Suppressor macrophage treated with lipopolysaccharide for 1 hour (primary cell): Measurements from ENCODE around the gene FAM107B.

Experiments
- DNase-seq, 3 donors: peaks; one replicate each; pipeline ENCODE4 v3.0.0-alpha.2; 2020 to 2022

FAM107B gene

DNA sequence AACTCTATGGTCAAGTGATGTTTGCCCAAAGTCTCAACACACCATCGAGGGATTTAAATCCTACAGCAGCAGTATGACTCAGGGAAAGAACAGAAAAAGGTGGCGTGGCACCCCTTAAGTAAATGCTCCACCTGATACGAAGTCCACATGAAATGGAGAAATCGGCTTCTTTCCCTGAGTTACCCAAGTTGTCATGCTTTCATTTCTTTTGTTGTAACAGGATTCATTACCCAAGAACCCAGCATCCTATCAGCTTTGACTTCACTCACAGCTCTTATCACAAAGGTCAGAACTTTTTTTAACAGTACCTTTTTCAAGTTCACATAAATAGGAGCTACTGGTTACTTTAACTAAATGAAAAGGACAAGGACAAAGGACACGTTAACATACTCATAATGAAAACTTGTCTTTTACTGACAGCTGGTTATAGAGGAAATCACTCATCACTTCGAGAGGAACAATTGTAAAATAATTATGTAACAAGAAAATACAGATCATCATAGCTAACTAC, 224.2 kb downstream of the FAM107B start:
- DNase-seq = peak in 1 of 3 donors; percentile 34

DNA sequence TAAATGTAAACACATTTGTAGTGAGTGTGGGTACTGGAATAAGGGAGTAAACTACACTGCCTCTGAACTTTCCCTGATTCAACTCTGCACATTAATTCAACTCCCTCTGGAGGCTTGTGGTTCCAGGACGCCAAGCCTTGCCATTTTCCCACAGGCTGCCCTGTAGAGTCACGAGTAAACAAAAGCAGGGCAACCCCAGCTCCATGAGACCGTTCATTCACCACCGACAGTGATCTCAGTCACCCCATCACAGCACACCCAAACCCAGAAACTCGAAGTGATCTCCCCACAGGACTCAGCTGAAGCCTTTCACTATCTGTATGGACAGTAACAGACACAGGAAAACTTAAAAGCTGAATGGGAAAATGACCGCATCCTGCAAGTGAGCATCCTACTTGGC, 225.2 kb downstream of the FAM107B start:
- DNase-seq = no peak

DNA sequence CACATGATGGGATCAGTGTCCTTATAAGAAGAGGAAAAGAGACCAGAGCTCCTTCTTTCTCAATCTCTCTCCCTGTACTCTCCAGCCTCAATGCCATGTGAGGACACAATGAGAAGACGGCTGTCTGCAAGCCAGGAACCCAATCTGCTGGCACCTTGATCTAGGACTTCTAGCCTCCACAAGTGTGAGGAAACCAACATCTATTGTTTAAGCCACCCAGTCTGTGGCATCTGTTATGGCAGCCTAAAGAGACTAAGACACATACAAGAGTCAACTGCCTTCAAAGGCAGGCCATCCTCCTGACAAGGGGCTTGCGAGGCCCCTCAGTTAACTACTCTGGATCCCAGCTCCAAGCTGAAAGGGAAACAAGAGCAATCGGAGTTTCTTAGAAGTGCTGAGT, 225.7 kb downstream of the FAM107B start:
- DNase-seq = no peak

DNA sequence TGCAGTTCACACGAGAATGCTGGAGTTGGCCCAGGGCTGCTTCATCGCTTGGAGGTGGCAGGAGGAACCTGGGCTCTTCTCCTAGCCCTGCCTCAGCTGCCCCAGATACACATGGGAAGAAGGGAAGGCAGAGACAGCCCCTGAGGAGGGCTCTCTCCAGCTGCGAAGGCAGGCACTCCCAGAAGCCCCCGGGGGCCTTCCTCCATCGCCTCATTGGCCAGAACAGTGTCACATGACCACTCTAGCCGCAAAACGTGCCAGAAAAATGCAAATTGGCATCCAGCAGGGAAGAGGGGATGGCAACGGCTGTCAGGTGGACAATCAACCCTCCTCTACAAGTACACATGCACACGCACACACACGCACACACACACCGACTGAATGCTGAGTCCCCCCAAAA, 226.2 kb downstream of the FAM107B start:
- DNase-seq = no peak

DNA sequence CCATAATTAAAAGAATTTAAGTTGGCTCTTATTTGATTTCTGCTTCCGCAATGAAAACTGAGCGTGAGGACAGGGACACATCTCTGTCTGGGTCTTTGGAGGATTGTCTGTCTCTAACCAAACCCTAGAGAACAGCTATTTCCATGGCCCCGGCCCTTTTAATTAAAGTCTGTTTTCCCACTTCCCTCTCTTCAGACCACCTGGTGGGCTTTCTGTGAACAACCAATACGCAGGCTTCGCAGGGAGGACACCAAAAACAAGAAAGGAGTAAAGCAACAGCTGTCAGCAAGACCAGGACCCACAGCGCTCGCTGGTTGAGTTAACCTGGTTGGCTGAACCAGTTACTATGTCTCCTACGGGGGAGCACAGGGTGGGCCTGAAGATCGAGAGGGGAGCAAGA, 226.9 kb downstream of the FAM107B start:
- DNase-seq = no peak

DNA sequence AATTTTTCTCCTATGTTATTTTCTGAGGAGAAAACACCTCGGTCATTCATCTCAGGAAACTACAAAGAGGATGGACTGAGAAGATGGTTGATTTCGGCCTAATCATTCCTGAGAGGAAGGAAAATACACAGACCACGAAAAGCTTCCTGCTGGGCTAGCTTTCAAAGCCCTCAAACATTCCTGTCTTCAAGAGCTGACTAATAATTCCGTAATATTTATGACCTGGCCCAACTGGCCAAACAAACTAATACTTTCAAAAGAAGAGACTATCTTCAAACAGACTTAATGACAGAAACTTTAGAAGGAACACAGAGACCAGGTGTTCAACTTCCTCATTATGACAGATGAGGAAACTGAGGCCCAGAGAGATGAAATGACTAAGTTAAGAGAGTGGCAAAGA, 228.9 kb downstream of the FAM107B start:
- peak in 2 of 3 donors; percentile 44 to 47 for DNase-seq

DNA sequence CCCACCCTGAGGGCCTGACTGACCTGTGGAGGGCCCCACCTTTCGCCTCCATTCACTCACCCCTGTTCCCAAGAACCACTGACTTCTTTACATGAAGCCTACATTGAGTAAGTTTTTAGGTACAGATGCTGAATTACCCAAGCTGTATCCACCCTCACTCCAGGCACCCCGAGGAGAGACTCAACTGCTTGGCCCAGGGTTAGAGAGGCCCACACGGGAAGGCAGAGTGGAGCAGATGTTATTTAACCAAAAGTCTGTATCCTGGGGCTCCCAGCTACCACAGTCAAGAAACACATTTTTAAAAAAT, 230.8 kb downstream of the FAM107B start:
- DNase-seq = no peak

DNA sequence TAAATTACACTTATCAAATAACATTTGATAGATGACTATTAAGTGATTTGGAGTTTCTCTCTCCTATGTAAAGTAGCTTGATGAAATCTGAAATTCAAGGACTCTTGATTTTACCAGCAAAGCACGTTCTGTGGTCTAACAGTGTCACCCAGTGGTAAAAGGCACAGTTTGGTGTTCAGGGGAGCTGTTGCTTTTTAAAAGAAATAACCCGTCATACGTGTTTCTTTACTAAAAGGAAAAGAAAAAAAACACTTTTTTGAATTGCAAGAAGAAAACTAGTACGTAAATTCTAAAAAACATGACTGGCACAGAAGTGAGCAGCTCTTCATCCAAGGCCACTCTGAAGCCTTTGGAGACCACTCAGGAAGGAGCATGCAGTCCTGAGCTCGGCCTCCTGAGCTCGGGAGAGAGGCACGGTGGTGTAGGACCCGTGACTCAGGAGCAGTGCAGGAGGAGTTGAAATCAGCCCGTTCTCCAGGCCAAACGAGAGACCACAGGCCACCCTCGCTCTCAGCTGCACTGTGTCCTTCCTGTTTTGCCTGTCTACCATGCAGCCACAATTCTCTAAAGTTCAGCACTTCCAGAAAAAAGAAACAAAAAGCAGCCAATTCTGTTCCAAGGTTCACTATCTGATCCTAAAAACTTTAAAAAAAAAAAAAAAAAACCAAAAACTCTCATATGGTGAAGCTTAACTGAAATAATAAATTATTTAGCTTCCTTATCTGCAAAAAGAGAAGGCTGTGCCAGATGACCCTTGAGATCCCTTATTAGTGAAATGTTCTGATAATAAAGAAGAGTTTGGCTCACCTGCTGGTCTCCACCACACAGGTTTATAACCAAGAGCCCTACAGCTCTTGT, 231.4 kb downstream of the FAM107B start:
- peak; percentile 59 to 63 (median 61) for DNase-seq

DNA sequence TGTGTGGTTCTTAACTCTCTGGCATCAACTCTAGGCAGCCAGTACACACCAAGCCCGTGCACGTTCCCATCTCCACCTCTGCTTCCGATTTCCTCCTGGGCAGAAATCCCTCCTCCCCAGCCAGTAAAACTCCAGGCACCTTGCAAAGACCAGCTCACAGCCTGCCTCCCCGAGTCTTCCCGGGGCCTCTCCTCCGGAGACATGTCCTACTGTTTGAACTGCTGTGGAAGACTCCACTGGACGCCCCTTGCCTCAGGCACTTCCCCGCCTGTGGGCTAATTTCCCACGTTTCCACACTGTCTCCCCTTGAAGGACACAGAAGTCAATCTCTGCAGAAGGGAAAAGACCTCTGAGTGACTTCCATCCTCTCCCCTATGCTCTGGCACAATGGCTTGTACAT, 233.3 kb downstream of the FAM107B start:
- DNase-seq = no peak

DNA sequence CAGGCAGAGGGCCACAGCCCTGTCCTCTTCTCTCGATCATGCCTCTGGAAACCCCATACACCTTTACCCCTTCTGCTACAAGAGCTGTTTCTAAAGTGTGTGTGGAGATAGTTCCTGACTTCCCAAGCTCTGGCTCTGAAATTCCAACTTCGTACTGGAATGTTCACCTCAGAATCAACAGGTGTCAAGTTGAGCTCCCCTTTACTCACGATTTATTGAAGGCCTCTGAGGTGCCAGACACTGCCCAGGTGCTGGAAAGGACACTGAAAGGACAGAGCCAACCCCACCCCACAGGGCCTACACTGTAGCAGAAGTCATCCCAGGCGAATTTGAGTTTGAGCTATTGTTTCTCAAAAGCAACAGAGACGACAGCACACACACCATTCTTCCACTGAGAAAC, 234.1 kb downstream of the FAM107B start:
- DNase-seq = no peak

DNA sequence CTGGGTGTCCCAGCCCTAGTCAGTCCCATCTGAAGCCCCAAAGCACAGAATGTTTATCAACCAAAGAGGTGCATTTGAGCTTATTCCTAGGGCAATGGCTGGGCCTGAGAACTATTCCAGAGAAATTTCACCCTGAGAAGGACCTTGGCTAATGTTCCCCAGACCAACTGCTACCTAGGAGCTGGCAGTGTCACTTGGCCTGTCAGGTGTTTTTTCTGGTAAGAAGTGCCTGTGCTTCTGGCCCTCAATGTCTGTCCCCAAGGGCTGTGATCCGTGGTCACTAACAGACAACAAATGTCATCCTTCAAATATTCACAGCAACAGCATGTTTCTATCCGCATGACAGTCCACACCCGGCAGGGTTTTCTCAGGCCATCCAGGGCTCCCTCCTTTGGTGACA, 234.6 kb downstream of the FAM107B start:
- no peak for DNase-seq

DNA sequence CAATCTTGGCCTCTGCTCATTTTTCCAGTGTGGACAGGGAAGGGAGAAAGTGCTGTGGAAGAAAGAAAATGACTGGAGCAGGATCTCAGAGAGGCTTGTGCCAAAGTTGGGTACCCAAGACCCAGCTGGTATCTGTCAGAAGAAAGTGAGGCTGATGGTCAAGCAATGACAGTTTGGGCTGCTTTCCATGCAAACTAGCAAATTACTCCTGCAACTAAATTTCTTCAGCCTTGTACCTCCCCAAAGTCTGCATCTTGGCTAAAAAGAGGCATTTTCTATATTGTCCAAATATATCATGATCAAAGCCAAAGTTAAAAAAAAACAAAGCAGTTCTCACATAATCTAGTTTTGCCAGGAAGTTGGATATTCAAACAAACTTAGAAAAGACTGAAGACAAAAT, 235.5 kb downstream of the FAM107B start:
- DNase-seq = no peak

DNA sequence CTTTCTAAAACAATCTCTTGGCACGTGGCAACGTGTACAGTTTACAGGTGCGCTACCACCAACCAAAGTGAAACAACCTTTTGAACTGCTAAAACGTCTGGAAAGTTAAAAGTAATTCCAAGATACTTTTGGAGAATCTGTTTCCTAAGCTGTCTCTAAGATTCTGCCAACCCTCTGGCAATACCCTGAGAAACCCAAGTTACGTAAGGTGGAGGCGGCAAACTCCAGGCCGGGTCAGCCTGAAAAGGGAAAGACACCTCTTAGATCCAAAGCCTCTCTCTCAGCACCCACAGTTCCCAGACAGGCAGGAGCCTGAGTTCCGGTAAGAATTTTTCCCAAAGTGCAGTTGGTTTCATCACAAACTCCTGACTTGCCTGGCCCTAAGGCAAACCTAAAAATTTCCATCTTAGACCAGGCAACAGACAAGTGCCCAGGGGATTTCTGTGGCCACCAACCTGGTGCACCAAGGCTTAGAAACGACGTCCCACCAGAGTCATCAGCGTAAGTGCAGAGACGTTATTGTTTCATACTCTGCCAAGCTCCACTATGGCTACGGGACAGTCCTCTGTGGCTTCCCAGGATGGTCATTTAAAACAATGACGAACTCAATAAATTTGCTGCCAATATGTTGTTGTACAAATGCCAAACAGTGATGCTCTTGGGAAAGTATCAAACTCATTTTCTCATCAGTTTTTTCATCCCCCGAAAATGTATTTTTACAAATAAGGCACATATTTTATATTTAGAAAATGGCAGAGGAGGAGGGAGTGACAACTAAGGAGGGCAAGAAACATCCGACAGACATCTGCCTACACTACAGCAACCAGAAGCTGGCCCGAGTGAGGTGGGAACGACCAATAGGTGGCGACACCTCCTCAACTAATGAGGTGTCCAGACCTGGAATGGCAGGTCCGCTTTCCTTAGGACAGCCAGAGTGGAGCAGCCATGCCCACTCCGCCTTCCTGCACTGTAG, 238.2 kb downstream of the FAM107B start:
- peak; percentile 59 to 71 (median 66) for DNase-seq

DNA sequence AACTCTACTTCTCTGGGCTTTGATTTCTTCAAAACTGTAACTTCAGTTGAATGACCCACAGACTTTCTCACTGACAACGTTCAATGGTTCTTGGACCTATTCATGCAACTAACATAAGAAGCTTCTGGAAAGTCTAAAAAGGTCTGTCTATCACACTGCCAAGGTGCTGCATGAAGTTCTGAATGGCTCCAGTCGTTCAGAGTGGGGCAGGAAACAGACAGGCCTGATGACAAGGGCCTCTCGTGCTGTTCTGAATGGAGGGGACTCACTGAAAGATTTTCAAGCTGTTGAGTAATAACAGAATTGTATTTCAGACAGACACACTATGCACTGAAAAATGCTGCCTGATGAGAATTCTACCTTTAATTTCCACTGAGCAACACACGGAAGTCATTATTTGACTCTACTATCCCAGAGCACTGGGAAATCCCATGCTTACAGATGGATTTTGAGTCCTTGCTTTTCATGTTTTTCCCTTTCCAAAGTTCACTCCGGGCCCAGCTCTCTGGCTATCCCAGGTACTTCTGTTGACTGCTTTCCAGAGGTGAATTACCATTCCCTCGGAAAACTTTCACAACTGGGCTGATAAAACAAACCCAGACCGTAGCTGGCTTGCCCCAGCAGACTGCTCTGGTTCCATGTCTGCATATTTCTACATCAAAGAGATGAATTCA, 239.1 kb downstream of the FAM107B start:
- DNase-seq = no peak

DNA sequence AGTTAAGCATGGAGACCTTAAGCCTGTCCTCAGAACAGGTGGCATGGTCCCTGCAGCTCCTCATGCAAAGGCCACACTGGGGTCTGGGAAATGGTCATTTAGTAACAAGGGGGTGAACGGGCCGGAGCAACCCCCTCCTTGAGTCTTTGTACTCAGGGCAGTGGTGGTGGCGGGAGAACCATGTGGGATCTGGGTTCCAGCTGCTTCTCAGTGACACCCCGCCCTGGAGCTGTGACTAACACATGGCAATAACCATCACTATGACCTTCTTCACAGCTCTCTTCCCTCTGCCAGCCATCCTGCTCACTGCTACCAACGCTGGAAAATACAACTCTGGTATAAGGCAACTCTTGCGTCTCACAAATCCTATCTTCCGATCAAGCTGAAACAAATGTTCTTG, 240.5 kb downstream of the FAM107B start:
- DNase-seq = no peak

DNA sequence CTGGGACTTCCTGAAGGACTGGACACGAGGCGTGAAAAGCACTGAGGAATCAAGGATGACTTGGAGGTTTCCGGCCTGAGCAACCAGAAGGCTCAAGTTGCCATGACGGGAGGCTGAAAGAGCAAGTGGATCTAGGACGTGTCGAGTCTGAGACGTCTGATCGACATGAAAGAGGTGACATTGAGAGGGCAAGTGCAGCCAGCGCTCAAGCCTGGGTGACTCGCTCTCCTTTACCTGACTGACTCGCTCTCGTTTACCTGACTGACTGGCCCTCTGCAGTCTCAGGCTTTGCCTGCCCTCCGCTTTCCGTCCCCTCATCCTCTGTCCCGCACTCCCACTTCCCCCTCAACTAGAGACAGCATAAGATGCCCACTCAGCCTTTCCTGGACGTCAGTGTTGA, 241.4 kb downstream of the FAM107B start:
- DNase-seq = no peak

DNA sequence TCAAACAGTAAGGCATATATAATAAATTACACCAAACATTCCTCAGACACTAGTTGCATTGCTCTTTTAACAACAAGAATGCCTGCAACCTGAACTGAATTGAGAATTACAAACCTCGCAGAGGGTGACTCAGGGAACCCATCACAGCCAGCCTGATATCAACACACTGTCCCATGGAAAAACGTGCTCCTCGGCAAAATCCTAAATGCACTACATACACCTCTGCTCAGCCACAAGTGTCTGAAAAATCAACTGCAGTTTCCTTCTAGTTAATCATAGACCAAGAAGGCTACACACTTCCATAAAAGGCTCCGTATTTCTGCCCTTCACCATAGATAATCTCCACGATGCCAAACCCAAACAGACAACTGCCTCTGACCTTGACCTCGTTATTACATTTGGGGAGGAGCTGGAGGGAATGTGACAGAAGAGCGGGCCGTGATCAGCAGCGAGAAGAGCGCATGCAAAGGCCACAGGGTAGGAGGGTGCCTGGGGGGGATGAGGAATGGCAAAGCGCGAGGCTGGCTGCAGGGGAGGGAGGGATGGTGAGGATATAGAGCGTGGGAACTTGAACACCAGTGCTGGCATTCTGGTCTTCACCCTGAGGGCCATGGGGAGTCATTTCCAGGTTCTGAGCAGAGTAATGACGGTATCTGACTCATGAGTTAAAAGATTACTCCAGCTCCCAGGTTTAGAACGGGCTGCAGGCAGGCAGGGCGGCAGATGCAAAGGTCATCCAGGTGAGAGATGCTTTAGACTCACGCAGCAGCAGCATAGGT, 242.0 kb downstream of the FAM107B start:
- DNase-seq = no peak

DNA sequence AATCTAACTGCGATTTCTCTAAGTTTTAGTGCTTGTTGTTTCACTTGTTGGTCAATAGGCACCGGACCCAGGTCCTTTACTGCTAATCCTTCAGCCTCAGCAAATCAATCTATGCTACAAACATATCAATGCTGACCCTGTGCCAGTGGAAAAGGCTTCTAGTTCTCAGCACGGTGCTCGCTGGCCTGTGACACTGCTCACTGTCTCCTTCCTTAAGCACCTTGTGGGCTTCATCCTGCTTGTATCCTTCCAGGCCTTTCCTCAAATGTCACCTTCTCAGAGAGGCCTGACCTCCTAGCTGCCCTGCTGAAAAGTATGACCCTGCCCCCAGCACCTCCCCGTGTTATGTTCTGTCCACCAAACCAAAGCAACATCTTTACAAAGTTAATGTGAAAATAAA, 242.7 kb downstream of the FAM107B start:
- DNase-seq = no peak

DNA sequence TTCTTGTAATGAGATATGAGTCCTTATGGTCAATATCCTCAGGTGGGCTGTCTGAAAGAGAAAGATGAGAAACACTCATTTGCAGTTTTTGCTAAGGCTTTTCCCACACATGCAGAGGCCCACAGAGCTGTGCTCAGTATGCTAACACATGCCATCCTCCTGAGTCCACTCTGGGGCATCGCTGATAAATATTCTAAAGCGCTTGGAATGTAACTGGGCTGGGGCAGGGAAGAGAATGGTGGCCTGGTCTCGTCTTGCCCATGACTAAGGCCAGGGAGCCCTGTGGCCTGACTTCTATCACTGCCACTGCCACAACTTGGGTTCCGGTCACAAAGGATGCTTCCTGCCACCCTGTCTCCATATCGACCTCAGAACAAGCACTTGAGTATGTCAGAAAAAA, 244.2 kb downstream of the FAM107B start:
- DNase-seq = no peak

DNA sequence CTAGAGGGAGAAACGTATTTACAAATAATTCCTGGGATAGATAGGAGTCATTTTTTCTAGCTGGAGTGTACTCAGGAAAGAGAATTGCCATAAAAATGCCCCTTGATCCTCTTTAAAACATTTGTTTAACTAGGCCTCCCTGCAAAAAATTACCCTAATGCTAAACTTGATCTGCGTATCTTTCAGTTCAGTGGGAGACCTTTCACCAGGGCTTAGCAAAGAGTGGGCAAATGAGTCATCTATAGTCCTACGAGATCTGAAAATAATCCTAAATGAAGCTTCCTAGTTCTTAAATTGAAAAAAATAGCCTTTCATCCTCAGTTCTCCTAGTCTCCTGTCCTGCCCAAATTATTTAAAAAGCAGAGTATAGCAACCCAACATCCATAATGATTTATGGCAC, 245.3 kb downstream of the FAM107B start:
- no peak for DNase-seq

DNA sequence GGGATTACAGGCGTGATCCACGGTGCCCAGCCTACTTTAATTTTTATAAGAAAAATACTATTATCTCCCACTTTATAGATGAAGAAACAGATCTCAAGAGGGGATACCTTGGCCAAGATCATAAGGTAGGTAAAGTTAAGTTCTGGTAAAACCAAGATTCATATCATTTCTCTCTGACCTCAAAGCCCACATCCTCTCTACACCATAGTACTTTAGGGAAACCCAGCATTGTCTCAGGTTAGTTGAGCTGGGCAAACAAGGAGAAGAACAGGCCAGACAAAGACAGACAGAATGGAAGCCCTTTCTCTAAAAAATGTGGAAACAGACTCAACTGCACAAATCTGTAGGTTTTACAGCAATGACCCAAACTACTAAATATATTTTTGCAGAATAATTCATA, 246.2 kb downstream of the FAM107B start:
- no peak for DNase-seq

DNA sequence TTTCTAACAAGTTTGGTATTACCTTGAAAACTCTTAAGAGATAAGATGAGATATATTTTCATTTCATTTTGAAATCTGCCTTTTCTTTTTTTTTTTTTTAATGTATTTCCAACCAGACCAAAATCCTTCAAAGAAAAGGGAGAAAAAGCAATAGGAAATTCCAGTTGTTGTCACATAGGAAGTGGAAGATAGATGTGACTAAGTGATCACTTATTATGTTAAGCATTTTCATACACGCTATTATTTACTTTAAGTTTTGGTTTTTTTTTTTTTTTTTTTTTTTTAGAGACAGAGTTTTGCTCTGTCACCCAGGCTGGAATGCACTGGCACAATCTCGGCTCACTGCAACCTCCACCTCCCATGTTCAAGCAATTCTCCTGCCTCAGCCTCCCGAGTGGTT, 246.8 kb downstream of the FAM107B start:
- DNase-seq = peak in 2 of 3 donors; percentile 33 to 42
